ENCODE results near the gene RNF13.

- no peak for TF ChIP-seq POLR2A (IDR thresholded peaks at IDR 0.05)
- TF ChIP-seq CTCF (IDR thresholded peaks at IDR 0.05): no peak
These were observed 85.8 kb downstream of the RNF13 start for GRCh38 chr3:149898771-149899170.
